Activated B cell treated with CpG ODN at 0.5 μM for 24 hours (primary cell): ENCODE measurements around the gene SCIN. TPM values are rescaled to one million over a fixed set of nuclear protein-coding genes. Genes with fewer than 3 reads are reported as not detected.
"Not testable (repeated sequence)": the region's sequence is repeated elsewhere in the genome, so short reads cannot be mapped to it uniquely, and the experiment has no call there.

Experiments
- ATAC-seq: fragments of 200-7000 bp; cut with Tn5 transposase; one replicate; pipeline ENCODE4 v1.10.0; 2021; ENCODE audit warnings: low read depth, mild to moderate bottlenecking, moderate library complexity
- CTCF ChIA-PET: fragments of 350-600 bp; sonication (Branson Sonifier 250); formaldehyde crosslinking; loops from one replicate; lab custom pipeline; 2021; ENCODE audit warnings: antibody characterized with exemption; lab: Charles Lee
- POLR2A ChIA-PET: fragments of 350-600 bp; sonication (Branson Sonifier 250); formaldehyde crosslinking; loops from one replicate; lab custom pipeline; 2021; ENCODE audit warnings: antibody characterized with exemption; lab: Charles Lee
- DNase-seq: peaks from one replicate; pipeline ENCODE4 v3.0.0; 2022
- H3K27ac Mint-ChIP-seq: one replicate; pipeline ENCODE4 v1.8.0; 2020; ENCODE audit warnings: mixed read lengths
- H3K27me3 Mint-ChIP-seq: one replicate; pipeline ENCODE4 v1.8.0; 2021; ENCODE audit warnings: mixed read lengths
- H3K36me3 Mint-ChIP-seq: one replicate; pipeline ENCODE4 v1.8.0; 2021; ENCODE audit warnings: low read depth, mixed read lengths
- H3K4me1 Mint-ChIP-seq: one replicate; pipeline ENCODE4 v1.8.0; 2021; ENCODE audit warnings: mixed read lengths
- H3K4me3 Mint-ChIP-seq: one replicate; pipeline ENCODE4 v1.8.0; 2020; ENCODE audit warnings: mild to moderate bottlenecking, mixed read lengths
- H3K9me3 Mint-ChIP-seq: one replicate; pipeline ENCODE4 v1.8.0; 2020; ENCODE audit warnings: mixed read lengths
- CTCF ChIP-seq: fragments of 200-600 bp; IDR thresholded peaks from one replicate; pipeline ENCODE4 v1.8.0; 2022; ENCODE audit warnings: antibody characterized with exemption, mild to moderate bottlenecking
- intact Hi-C: fragments of 100-400 bp; cut with micrococcal nuclease; formaldehyde crosslinking; loops from one replicate; pipeline ENCODE4 v1.15.1; 2024
- total RNA-seq: library from RNA; stranded (reverse); gene quantifications from 2 replicates; pipeline ENCODE4 v1.2.3, GENCODE V29; 2022

The SCIN gene
- total RNA-seq, 1 donor from 2014 or later: not detected

GRCh38 chr7:12661581-12661980 lies 91.1 kb downstream of the SCIN start:
- Mint-ChIP-seq H3K27me3 (peaks cover 5% of the 10 kb centered on the region), H3K9me3 (no peaks in the 10 kb centered on the region), H3K4me3 (no peak overlapping the region), H3K36me3 (no peaks in the 10 kb centered on the region), H3K27ac (no peak overlapping the region), H3K4me1 (no peaks in the 10 kb centered on the region)
- no peak for ATAC-seq
- no peak for DNase-seq
- ChIA-PET CTCF (no interaction called here), POLR2A (no interaction called here)
- intact Hi-C loops: no loop called here
- TF ChIP-seq CTCF: no peak

GRCh38 chr7:12670000-12670729 lies 99.6 kb downstream of the SCIN start:
- intact Hi-C loops: no loop called here
- ChIA-PET POLR2A (no interaction called here), CTCF (no interaction called here)
- Mint-ChIP-seq H3K9me3 (no peaks in the 10 kb centered on the region), H3K27ac (peak overlapping the region; percentile 76), H3K36me3 (no peaks in the 10 kb centered on the region), H3K4me1 (peaks cover 58% of the 10 kb centered on the region), H3K4me3 (peak overlapping the region; percentile 36), H3K27me3 (no peaks in the 10 kb centered on the region)
- ATAC-seq: no peak
- DNase-seq: no peak
- TF ChIP-seq CTCF: no peak

GRCh38 chr7:12670743-12671520 lies 100.4 kb downstream of the SCIN start:
- H3K4me3 Mint-ChIP-seq: peak overlapping the region; percentile 36
- DNase-seq (no peak), ATAC-seq (no peak)
- POLR2A ChIA-PET: no interaction called here
- no peaks in the 10 kb centered on the region for H3K9me3 Mint-ChIP-seq
- no peak for TF ChIP-seq CTCF
- CTCF ChIA-PET: no interaction called here
- intact Hi-C loops: no loop called here
- peak overlapping the region; percentile 76 for H3K27ac Mint-ChIP-seq
- no peaks in the 10 kb centered on the region for H3K27me3 Mint-ChIP-seq
- H3K4me1 Mint-ChIP-seq: peaks cover 59% of the 10 kb centered on the region
- no peaks in the 10 kb centered on the region for H3K36me3 Mint-ChIP-seq

- H3K27me3 Mint-ChIP-seq, CTCF ChIA-PET, ATAC-seq, DNase-seq, H3K9me3 Mint-ChIP-seq, H3K4me3 Mint-ChIP-seq, intact Hi-C loops, H3K27ac Mint-ChIP-seq, H3K36me3 Mint-ChIP-seq: not testable (repeated sequence)
- POLR2A ChIA-PET: interaction anchor here (0.6 kb wide), 1 partner anchor 443 kb away, joined by 5 read pairs; no protein-coding TSS in a partner anchor
- H3K4me1 Mint-ChIP-seq: peaks cover 43% of the 10 kb centered on the region
Observed at GRCh38 chr7:12673436-12673835, 102.9 kb downstream of the SCIN start.

- H3K27me3 Mint-ChIP-seq: no peaks in the 10 kb centered on the region
- ChIA-PET POLR2A (no interaction called here), CTCF (interaction anchor here (1.3 kb wide), 1 partner anchor 36 kb away, joined by 5 read pairs; no protein-coding TSS in a partner anchor)
- DNase-seq (no peak), ATAC-seq (no peak)
- intact Hi-C loops: no loop called here
- no peak overlapping the region for H3K4me3 Mint-ChIP-seq
- no peaks in the 10 kb centered on the region for H3K36me3 Mint-ChIP-seq
- peaks cover 3% of the 10 kb centered on the region for H3K9me3 Mint-ChIP-seq
- TF ChIP-seq CTCF: no peak
- peaks cover 39% of the 10 kb centered on the region for H3K4me1 Mint-ChIP-seq
- H3K27ac Mint-ChIP-seq: no peak overlapping the region
Observed at GRCh38 chr7:12674053-12674452, 103.5 kb downstream of the SCIN start.
